IPS-20b (cell line): ENCODE results near the gene TRMT112.
"Not testable (repeated sequence)": the region's sequence is repeated elsewhere in the genome, so short reads cannot be mapped to it uniquely, and the experiment has no call there.

Experiments
- H3K27ac ChIP-seq: one replicate; pipeline ENCODE4 v1.5.1; 2013; ENCODE audit warnings: low read length
- H3K27me3 ChIP-seq: 2 replicates; pipeline ENCODE4 v1.6.1; 2013; ENCODE audit warnings: mild to moderate bottlenecking, low read length, inconsistent platforms; ENCODE audit not compliant: insufficient read depth
- H3K36me3 ChIP-seq: 2 replicates; pipeline ENCODE4 v1.6.1; 2013; ENCODE audit warnings: low read depth, mild to moderate bottlenecking, inconsistent platforms, low read length, moderate library complexity; ENCODE audit not compliant: insufficient read depth
- H3K4me1 ChIP-seq: 2 replicates; pipeline ENCODE4 v1.6.1; 2013; ENCODE audit warnings: mild to moderate bottlenecking, control low read depth, inconsistent platforms, low read length, moderate library complexity; ENCODE audit not compliant: insufficient read depth
- H3K4me3 ChIP-seq: 2 replicates; pipeline ENCODE4 v1.5.1; 2013; ENCODE audit warnings: mild to moderate bottlenecking, low read length, inconsistent platforms
- H3K9ac ChIP-seq: 2 replicates; pipeline ENCODE4 v1.6.1; 2013; ENCODE audit warnings: low read depth, mild to moderate bottlenecking, inconsistent platforms, low read length, moderate library complexity
- H3K9me3 ChIP-seq: 2 replicates; pipeline ENCODE4 v1.6.1; 2013; ENCODE audit warnings: mild to moderate bottlenecking, low read depth, low read length, inconsistent platforms; ENCODE audit not compliant: insufficient read depth

Gene TRMT112

DNA sequence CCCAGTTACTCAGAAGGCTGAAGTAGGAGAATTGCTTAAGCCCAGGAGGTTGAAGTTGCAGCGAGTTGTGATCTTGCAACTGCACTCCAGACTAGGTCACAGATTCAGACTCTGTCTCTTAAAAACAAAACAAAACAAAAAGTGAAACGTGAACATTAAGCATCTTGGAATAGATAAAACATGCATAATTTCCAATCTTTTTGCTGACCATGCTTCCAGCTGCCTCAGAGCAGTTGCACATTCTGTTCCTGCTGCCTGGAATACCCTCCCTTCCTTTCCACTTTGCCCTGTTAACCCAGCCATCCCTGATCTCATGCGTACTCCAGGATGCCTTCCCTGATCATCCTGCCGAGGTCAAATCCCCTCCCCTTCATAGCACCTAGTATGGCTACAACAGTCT, 21.9 kb upstream of the TRMT112 start:
- H3K4me3 ChIP-seq, result no peak overlapping the region
- H3K27ac ChIP-seq, result no peak overlapping the region
- no peaks in the 10 kb centered on the region for H3K9me3 ChIP-seq
- H3K9ac ChIP-seq, result no peak overlapping the region
- H3K36me3 ChIP-seq, result no peaks in the 10 kb centered on the region
- H3K27me3 ChIP-seq, result peaks cover 20% of the 10 kb centered on the region
- H3K4me1 ChIP-seq, result peaks cover 5% of the 10 kb centered on the region; the same call in 1 of the 2 replicates

DNA sequence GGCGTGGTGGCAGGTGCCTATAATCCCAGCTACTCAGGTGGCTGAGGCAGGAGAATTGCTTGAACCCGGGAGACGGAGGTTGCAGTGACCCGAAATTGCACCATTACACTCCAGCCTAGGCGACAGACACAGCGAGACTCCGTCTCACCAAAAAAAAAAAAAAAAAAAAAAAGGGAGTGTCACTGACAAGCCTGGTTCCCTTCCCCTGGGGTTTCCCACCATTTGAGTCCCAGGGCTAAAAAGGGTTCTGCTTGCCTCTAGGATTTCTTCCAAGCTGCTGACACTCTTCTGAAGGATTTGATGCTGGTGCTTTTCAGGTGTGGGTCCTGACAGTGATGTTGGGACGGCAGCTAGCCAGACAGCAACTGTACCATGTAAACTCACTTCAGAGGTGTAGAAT, 21.4 kb upstream of the TRMT112 start:
- Histone ChIP-seq H3K27me3 (peaks cover 20% of the 10 kb centered on the region), H3K9ac (no peak overlapping the region), H3K9me3 (no peaks in the 10 kb centered on the region), H3K27ac (no peak overlapping the region), H3K4me3 (no peak overlapping the region), H3K4me1 (peaks cover 5% of the 10 kb centered on the region; the same call in 1 of the 2 replicates), H3K36me3 (no peaks in the 10 kb centered on the region)

DNA sequence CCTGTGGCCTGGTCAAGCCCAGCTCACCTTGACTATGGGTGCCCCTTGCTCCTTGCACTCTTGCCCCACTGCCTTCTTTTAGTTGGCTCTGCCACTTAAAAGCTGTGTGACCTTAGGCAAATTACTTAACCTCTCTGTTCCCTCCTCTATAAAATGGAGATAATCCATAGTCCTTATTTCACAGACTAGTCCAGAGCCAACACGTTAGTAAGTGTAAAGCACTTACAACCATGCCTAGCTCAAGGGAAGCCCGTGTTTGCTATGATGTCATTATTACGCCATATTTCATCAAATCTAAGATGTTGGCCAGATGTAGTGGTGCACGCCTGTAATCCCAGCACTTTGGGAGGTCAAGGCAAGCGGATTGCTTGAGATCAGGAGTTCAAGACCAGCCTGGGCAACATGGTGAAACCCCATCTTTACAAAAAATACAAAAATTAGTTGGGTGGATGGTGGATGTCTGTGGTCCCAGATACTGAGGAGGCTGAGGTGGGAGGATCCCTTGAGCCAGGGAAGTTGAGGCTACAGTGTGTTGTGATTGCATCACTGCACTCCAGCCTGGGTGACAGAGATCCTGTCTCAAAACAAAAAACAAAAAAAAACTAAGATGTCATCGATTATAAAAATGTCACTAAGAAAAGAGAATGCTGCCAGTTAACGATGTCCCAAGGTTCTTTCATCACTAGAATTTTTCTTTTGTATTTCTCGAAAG, 20.3 kb upstream of the TRMT112 start:
- Histone ChIP-seq H3K4me1 (peaks cover 5% of the 10 kb centered on the region; the same call in 1 of the 2 replicates), H3K9me3 (no peaks in the 10 kb centered on the region), H3K9ac (no peak overlapping the region), H3K27ac (no peak overlapping the region), H3K4me3 (no peak overlapping the region), H3K27me3 (peaks cover 20% of the 10 kb centered on the region), H3K36me3 (no peaks in the 10 kb centered on the region)

DNA sequence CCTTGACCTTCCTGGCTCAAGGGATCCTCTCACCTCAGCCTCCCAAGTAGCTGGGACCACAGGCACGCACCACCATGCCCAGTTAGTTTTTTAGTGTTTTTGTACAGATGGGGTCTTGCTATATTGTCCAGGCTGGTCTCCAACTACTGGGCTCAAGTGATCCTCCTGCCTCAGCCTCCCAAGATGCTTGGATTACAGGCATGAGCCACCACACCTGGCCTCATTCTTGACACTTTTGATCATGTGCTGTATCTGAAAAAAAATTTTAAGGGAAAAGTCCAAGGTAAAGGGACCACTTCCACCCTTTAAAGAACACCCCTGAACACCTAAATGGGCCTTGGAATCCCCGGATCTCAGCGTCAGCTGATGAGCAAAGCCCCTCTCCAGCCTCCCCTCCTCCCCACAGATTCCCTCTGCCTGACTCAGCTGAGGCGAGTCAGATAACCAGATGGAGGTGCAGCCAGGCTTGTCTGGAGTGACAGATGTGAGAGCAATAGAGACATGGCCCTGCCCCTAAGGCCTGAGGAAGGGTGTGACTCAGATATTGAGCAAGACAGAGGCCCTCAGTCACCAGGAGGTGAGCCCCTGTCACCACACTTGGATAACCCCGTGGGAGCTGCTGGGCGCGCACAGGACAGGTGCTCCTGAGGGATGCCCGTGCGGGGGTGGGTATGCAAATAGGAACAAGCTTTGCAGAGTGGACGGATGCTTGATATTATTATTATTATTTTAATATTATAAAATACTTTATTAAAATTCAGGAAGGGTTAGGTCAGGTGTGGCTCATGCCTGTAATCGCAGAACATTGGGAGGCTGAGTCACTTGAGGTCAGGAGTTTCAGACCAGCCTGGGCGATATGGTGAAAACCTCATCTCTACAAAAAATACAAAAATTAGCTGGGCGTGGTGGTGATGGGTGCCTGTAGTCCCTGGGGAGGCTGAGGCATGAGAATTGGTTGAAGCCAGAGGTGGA, 17.7 kb upstream of the TRMT112 start:
- Histone ChIP-seq H3K36me3 (no peaks in the 10 kb centered on the region), H3K4me1 (peaks cover 6% of the 10 kb centered on the region), H3K27me3 (peaks cover 9% of the 10 kb centered on the region), H3K9me3 (no peaks in the 10 kb centered on the region), H3K4me3 (no peak overlapping the region), H3K9ac (no peak overlapping the region), H3K27ac (no peak overlapping the region)

DNA sequence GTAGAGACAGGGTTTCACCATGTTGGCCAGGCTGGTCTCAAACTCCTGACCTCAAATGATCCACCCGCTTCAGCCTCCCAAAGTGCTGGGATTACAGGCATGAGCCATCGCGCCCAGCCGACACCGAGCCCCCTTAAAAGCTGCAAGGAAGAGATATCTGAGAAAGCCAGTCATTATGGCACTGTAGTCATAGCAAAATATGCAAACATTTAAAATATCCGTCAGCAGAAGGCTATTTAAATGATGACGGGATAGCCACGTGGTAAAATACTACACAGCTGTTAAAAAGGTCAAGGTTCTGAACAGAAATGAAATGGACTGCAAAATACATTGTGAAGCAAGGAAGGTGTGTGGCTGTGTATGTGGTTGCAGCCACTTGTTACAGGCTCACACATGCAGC, 16.2 kb upstream of the TRMT112 start:
- Histone ChIP-seq H3K27ac (no peak overlapping the region), H3K4me1 (peaks cover 6% of the 10 kb centered on the region), H3K4me3 (no peak overlapping the region), H3K36me3 (no peaks in the 10 kb centered on the region), H3K9me3 (no peaks in the 10 kb centered on the region), H3K27me3 (no peaks in the 10 kb centered on the region), H3K9ac (no peak overlapping the region)

DNA sequence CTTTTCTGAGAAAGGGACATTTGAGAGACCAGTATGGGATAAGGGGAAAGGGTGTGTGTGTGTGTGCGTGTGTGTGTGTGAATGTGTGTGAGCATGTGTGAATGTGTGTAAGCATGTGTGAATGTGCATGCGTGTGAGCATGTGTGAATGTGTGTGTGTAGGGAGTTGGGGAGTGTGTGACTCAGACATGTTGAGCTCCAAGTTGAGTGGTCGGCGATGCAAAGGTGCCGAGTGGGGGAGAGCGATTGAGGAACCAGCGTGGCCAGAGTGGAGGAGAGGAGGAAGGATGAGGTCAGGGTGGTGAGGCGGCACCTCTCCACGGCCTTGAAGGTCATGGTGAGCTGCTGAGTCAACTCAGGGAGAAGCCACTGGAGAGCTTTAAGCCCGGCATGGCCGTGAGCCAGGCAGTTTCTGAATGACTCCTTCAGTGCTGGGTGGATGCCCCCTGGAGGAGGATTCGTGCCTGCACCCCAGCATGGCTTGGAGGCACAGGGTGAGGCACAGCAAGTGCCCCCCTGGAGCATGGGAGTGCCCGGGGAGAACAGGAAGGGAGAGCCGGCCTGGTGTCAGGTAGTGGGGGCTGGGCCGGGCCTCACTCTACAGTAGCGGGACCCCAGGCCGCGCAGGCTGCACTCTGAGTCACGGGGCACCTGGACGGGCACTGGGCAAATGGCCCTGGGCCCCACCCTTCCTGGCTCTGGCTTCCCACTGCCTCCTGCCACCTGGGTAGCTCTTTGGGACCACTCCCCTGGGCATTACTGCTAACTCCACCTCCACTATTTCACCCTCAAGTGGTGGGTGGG, 14.4 kb upstream of the TRMT112 start:
- Histone ChIP-seq H3K9ac (no peak overlapping the region), H3K36me3 (no peaks in the 10 kb centered on the region), H3K27me3 (no peaks in the 10 kb centered on the region), H3K4me1 (peaks cover 6% of the 10 kb centered on the region), H3K4me3 (no peak overlapping the region), H3K27ac (no peak overlapping the region), H3K9me3 (no peaks in the 10 kb centered on the region)

DNA sequence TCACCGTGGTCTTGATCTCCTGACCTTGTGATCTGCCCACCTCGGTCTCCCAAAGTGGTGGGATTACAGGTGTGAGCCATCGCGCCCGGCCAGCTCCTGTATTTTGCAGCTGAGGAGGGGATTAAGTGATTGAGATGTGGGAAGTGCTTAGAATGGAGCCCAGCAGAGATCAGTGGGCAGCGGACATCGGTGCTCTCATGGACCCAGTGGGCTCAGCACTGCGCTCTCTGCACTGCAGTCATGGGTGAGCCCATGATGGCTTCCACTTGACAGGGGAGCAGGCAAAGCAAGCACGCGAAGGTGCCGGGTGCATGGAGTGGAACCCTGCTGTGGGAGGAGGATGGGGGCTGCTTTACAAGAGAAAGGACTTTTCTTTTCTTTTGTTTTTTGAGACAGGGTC, 13.5 kb upstream of the TRMT112 start:
- Histone ChIP-seq H3K9ac (no peak overlapping the region), H3K36me3 (no peaks in the 10 kb centered on the region), H3K4me1 (peaks cover 6% of the 10 kb centered on the region), H3K4me3 (no peak overlapping the region), H3K27me3 (no peaks in the 10 kb centered on the region), H3K9me3 (no peaks in the 10 kb centered on the region), H3K27ac (no peak overlapping the region)

DNA sequence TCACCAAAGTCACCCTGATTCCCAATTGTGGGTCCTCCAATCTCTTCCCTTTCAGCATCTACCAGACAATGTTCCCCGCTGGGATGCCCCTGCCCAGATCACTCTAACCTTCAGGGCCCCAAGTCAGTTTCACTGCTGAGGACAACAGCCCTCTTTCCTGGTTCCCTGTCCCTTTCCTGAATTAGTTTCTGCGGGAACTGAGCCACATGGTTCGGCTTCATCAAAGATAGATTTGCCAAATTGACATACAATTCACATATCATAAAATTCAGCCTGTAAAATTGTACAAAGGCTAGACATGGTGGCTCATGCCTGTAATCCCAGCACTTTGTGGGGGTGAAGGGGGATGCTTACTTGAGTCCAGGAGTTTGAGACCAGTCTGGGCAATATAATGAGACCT, 10.6 kb upstream of the TRMT112 start:
- peaks cover 9% of the 10 kb centered on the region for H3K4me1 ChIP-seq
- no peak overlapping the region for H3K9ac ChIP-seq
- no peaks in the 10 kb centered on the region for H3K9me3 ChIP-seq
- H3K27ac ChIP-seq, result no peak overlapping the region
- no peaks in the 10 kb centered on the region for H3K27me3 ChIP-seq
- 0 out of 2 replicates have a peak, but pooled peaks cover under 1% of the 10 kb centered on the region for H3K36me3 ChIP-seq
- H3K4me3 ChIP-seq, result no peak overlapping the region

DNA sequence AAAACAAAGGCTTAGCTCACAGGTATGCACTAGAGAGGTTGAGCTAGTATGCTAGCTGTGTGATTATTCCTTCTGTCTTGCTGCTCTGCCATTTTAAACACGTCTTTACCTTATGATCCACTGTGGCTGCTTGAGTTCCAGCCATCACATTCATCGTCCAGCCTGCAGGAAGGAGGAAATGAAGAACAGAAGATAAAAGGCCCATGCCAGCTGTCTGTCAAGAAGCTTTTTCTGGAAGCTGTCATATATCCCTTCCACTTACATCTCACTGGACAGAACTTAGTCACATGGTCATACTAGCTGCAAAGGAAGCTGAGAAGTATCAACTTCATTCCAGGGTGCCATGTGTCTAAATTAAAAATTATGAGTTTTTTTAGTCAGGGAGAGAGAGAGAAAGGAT, 10.0 kb upstream of the TRMT112 start:
- no peak overlapping the region for H3K9ac ChIP-seq
- no peak overlapping the region for H3K27ac ChIP-seq
- 0 out of 2 replicates have a peak, but pooled peaks cover 7% of the 10 kb centered on the region for H3K36me3 ChIP-seq
- H3K4me1 ChIP-seq, result peaks cover 9% of the 10 kb centered on the region
- H3K4me3 ChIP-seq, result no peak overlapping the region
- no peaks in the 10 kb centered on the region for H3K9me3 ChIP-seq
- H3K27me3 ChIP-seq, result no peaks in the 10 kb centered on the region

DNA sequence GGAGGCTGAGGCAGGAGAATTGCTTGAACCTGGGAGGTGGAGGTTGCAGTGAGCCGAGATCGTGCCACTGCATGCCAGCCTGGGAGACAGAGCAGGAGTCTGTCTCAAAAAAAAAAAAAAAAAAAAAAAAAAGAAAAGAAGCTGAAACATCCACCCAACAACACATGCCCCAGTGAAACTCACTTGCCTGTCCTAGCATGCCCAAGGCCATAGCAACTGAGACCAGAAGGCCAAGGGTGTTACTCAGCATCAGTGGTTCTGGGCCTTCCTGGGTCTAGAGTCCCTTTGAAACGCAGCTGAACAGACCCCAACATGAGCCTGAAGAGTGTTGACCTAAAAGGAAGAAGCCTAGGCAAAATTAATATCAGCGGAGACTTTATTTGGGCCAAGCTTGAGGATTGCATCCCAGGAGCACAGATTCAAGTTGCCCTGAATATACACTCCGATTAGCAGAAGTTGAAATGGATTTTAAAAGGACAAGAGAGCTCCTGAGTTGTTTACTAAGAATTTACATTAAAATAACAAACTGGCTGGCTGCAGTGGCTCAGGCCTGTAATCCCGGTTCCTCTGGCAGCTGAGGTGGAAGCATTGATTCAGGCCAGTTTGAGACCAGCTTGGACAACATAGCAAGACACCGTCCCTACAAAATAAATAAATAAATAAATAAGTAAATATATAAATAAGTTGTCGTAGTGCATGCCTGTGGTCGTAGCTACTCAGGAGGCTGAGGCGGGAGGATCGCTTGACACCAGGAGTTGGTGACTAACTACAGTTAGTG, 7.5 kb upstream of the TRMT112 start:
- no peak overlapping the region for H3K27ac ChIP-seq
- H3K36me3 ChIP-seq, result peaks cover 27% of the 10 kb centered on the region
- H3K9me3 ChIP-seq, result no peaks in the 10 kb centered on the region
- peak overlapping the region; percentile 23; the same call in 1 of the 2 replicates for H3K9ac ChIP-seq
- H3K4me3 ChIP-seq, result no peak overlapping the region
- 0 out of 2 replicates have a peak, but pooled peaks cover 3% of the 10 kb centered on the region for H3K4me1 ChIP-seq
- no peaks in the 10 kb centered on the region for H3K27me3 ChIP-seq

DNA sequence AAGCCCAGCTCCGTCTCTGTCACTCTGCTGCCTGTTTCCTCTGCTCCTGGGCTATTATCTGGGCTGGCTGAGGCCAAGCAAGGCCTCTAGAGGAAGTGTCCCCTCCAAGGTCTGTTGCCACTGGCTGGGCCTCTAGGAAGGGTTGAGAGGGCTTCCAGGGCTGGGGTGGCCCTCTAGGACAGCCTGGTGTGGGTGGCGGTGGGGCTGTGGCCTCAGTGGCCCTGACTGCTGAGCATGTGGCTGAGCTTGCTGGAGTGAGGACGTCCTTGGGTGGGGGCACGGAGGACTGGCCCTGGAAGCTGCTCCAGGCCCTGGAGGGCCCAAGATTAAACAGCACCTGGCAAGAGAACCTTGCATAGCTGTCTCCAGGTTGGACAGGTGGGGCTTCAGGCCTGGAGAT, 6.6 kb upstream of the TRMT112 start:
- H3K36me3 ChIP-seq, result peaks cover 27% of the 10 kb centered on the region
- not testable (repeated sequence) for H3K27me3 ChIP-seq, H3K27ac ChIP-seq, H3K4me3 ChIP-seq, H3K9ac ChIP-seq, H3K4me1 ChIP-seq, H3K9me3 ChIP-seq
